Uterus (tissue), 4 donors: Measurements from ENCODE around the gene CTIF. TPM values are rescaled to one million over a fixed set of nuclear protein-coding genes. Genes with fewer than 3 reads are reported as not detected.

ENCODE experiments used
- DNase-seq, 2 donors: peaks; one replicate each; pipeline ENCODE4 v3.0.0-alpha.2; 2019 to 2020
- H3K27ac ChIP-seq, 2 donors: fragments of 200-600 bp; sonication (generic); 1 replicate in 1 of 2; 2 replicates in 1 of 2; pipeline ENCODE4 v1.5.1; 2016 to 2018
- H3K27me3 ChIP-seq, 2 donors: fragments of 200-600 bp; sonication (generic); one replicate each; pipeline ENCODE4 v1.5.1; 2018 to 2019; ENCODE audit warnings: control low read depth in 1 of 2
- H3K36me3 ChIP-seq, 2 donors: fragments of 200-600 bp; sonication (generic); one replicate each; pipeline ENCODE4 v1.5.1; 2019; ENCODE audit warnings: control low read depth in 1 of 2
- H3K4me1 ChIP-seq, 2 donors: fragments of 200-600 bp; sonication (generic); one replicate each; pipeline ENCODE4 v1.5.1; 2018 to 2019; ENCODE audit warnings: control low read depth in 1 of 2
- H3K4me3 ChIP-seq, 2 donors: fragments of 200-600 bp; sonication (generic); 1 replicate in 1 of 2; 2 replicates in 1 of 2; pipeline ENCODE4 v1.5.1; 2018 to 2019; ENCODE audit warnings: mild to moderate bottlenecking in 1 of 2
- H3K9me3 ChIP-seq, 2 donors: fragments of 200-600 bp; sonication (generic); one replicate each; pipeline ENCODE4 v1.5.1; 2019; ENCODE audit warnings: control low read depth in 1 of 2
- POLR2A ChIP-seq, 2 donors: fragments of 450-650 bp; IDR thresholded peaks; one replicate each; pipeline ENCODE4 v1.6.1; 2016; ENCODE audit warnings: antibody characterized with exemption in 2 of 2, mild to moderate bottlenecking in 1 of 2, moderate library complexity in 1 of 2
- intact Hi-C: fragments of 100-400 bp; cut with DNase I; formaldehyde crosslinking; loops from one replicate; pipeline ENCODE4 v1.15.1; 2023; ENCODE audit warnings: low total_unique reads
- total RNA-seq, 4 donors: library from RNA; depleted of rRNA in 3 of 4; stranded (reverse); fragments of >200 nt in 3 of 4; gene quantifications; one replicate each; pipeline versions ENCODE4 v1.1.0 to v1.2.4, GENCODE V29; 2014 to 2023
- TF ChIP-seq, protein P1 (sequence below), 4 experiments: fragments of 200-600 bp in 2 of 4; fragments of 450-650 bp in 2 of 4; sonication (generic) in 2 of 4; IDR thresholded peaks; one replicate each; pipeline ENCODE4 v1.5.1; 2016 to 2019; ENCODE audit warnings: antibody characterized with exemption in 4 of 4, mild to moderate bottlenecking in 2 of 4, moderate library complexity in 1 of 4
- donor health status: DM: yes; HTN: yes; CAD: no.

CTIF gene
- total RNA-seq, 4 donors from 2014 or later = 11.3 to 94.3 (median 48.0) TPM

DNA sequence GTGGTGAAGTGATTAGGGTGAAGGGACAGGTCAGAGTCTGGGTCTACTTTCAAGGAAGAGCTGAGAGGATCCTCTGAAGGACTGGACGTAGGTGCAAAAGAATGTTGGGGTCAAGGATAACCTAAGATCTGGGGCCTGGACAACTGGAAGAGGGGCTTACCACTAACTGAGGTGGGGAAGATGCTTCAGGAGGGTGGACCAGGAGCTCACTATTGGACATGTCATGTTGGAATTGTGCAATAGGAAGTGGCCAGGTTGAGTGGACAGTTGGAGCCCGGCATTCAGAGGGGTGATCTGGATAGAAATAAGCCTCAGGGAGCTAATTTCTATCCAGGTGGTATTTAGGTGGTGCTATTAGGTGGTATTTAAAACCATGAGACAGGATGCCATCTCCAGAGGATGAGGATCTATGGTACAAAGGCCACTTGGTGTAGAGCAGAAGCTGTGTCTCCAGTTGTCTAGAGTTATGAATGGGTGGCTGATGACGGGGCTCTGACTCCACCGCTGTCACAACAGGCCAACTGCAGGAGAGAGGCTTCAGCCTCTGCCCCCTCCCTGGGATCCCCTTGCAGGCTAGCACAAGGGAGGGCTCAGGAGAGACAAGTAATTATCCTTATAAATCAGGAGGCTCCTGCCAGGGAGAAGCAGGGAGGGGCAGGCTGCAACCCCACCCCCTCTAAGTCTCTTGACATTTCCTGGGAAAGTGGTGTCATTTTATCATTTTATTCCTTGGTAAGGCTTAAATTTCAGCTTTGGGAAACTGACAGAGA, 254.0 kb downstream of the CTIF start:
- Histone ChIP-seq H3K36me3 (no peaks in the 10 kb centered on the region), H3K27me3 (no peaks in the 10 kb centered on the region), H3K4me3 (no peak overlapping the region), H3K27ac (no peak overlapping the region), H3K4me1 (no peaks in the 10 kb centered on the region), H3K9me3 (no peaks in the 10 kb centered on the region)
- TF ChIP-seq, protein P1, sequence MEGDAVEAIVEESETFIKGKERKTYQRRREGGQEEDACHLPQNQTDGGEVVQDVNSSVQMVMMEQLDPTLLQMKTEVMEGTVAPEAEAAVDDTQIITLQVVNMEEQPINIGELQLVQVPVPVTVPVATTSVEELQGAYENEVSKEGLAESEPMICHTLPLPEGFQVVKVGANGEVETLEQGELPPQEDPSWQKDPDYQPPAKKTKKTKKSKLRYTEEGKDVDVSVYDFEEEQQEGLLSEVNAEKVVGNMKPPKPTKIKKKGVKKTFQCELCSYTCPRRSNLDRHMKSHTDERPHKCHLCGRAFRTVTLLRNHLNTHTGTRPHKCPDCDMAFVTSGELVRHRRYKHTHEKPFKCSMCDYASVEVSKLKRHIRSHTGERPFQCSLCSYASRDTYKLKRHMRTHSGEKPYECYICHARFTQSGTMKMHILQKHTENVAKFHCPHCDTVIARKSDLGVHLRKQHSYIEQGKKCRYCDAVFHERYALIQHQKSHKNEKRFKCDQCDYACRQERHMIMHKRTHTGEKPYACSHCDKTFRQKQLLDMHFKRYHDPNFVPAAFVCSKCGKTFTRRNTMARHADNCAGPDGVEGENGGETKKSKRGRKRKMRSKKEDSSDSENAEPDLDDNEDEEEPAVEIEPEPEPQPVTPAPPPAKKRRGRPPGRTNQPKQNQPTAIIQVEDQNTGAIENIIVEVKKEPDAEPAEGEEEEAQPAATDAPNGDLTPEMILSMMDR (IDR thresholded peaks at IDR 0.05) = no peak
- TF ChIP-seq POLR2A (IDR thresholded peaks at IDR 0.05) = no peak
- DNase-seq = peak in 1 of 2 donors; percentile 5
- intact Hi-C loops = no loop called here

GRCh38 chr18:48794251-48794970, 255.6 kb downstream of the CTIF start:
- Histone ChIP-seq H3K4me3 (no peak overlapping the region), H3K27ac (no peak overlapping the region), H3K36me3 (no peaks in the 10 kb centered on the region), H3K9me3 (no peaks in the 10 kb centered on the region), H3K27me3 (no peaks in the 10 kb centered on the region), H3K4me1 (no peaks in the 10 kb centered on the region)
- no peak for TF ChIP-seq POLR2A (IDR thresholded peaks at IDR 0.05)
- TF ChIP-seq, protein P1 (IDR thresholded peaks at IDR 0.05) = no peak
- DNase-seq = peak in 1 of 2 donors; percentile 8
- intact Hi-C loops = no loop called here

GRCh38 chr18:48795696-48796095, 256.9 kb downstream of the CTIF start:
- Histone ChIP-seq H3K4me1 (no peaks in the 10 kb centered on the region), H3K4me3 (no peak overlapping the region), H3K27ac (no peak overlapping the region), H3K9me3 (no peaks in the 10 kb centered on the region), H3K27me3 (no peaks in the 10 kb centered on the region), H3K36me3 (no peaks in the 10 kb centered on the region)
- DNase-seq = no peak
- intact Hi-C loops = no loop called here
- TF ChIP-seq, protein P1 (IDR thresholded peaks at IDR 0.05) = no peak

- H3K4me1 ChIP-seq = peaks cover 0 to 2% of the 10 kb centered on the region in 2 donors
- DNase-seq = peak in 1 of 2 donors; percentile 4
- H3K4me3 ChIP-seq = no peak overlapping the region
These were observed 257.8 kb downstream of the CTIF start for GRCh38 chr18:48796491-48797205.

More at GRCh38 chr18:48796491-48797205, 257.8 kb downstream of the CTIF start:
- H3K27ac ChIP-seq = no peak overlapping the region
- H3K9me3 ChIP-seq = no peaks in the 10 kb centered on the region
- H3K36me3 ChIP-seq = no peaks in the 10 kb centered on the region
- H3K27me3 ChIP-seq = no peaks in the 10 kb centered on the region
- TF ChIP-seq POLR2A (IDR thresholded peaks at IDR 0.05) = no peak
- TF ChIP-seq, protein P1 (IDR thresholded peaks at IDR 0.05) = no peak
- intact Hi-C loops = no loop called here
